Hematopoietic multipotent progenitor cell treated with erythropoietin and hydrocortisone succinate and interleukin-3 and kit ligand, for 4 days (in vitro differentiated cells): ENCODE measurements around the gene NOTCH4.
"Not testable (repeated sequence)": the region's sequence is repeated elsewhere in the genome, so short reads cannot be mapped to it uniquely, and the experiment has no call there.

Experiments
- DNase-seq: peaks from one replicate; pipeline ENCODE4 v3.0.0-alpha.2; 2015

The NOTCH4 gene

DNA sequence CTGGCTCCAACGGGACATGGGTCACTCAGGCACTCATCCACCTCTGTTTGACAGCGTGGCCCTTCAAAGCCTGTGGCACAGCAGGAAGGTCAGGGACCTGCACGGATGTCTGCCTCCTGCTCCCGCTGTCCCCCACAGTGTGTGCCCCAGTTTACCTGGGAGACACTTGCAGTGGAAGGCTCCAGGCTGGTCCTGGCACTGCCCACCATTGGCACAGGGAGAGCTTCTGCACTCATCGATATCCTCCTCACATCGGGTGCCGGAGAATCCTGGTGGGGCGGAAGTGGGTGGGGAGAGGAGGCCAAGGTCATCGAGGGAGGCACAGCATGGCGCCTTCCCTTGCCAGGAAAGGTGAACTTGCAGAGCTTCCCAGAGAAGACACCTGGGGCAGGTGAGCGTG, 6.9 kb downstream of the NOTCH4 start:
- no peak for DNase-seq

DNA sequence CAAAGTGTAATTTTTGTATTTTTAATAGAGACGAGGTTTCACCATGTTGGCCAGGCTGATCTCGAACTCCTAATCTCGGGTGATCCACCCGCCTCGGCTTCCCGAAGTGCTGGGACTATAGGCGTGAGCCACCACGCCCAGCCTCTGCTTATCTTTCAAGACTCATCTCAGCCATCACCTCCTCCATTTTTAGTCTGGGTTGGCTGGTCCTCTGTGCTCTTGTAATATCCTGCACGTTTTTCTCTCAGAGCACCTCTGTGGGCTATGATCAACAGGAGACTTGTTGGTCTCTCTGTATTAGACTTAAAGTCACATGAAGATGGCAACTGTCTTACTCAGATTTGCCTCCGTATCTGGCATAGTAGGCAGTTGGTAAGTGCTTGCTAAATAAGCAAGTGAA, 7.6 kb downstream of the NOTCH4 start:
- DNase-seq, result peak; percentile 34

DNA sequence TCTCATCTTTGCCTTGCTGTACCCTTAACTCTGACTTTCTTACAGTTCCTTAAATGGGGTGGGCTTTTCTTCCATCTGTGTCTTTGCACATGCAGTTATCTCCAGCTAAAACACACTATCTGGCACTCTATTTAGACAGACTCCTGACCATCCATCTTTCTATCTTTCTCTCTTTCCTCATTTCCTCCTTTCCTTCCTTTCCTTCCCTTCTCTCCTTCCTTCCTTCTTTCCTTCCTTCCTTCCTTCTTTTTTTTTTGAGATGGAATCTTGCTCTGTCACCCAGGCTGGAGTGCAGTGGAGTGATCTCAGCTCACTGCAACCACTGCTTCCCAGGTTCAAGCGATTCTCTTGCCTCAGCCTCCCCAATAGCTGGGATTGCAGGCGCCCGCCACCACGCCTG, 8.2 kb downstream of the NOTCH4 start:
- DNase-seq, result no peak

DNA sequence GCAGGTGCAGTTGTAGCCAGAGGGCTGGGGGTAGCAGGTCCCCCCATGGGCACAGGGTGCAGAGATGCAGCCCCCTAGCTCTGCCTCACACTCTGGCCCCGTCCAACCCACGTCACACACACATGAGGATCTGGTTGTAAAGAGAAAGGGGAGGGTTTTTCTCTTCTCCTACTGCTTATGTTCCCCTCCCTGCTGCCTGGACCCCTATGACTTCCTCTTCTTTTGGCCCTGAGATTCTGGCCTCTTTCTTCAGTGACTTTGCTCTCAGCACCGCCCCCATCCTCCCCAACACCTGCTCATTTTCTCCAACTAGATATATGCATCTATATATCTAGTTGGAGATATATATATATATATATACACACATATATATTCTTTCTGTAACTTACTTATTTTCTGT, 9.7 kb downstream of the NOTCH4 start:
- DNase-seq, result peak; percentile 34

DNA sequence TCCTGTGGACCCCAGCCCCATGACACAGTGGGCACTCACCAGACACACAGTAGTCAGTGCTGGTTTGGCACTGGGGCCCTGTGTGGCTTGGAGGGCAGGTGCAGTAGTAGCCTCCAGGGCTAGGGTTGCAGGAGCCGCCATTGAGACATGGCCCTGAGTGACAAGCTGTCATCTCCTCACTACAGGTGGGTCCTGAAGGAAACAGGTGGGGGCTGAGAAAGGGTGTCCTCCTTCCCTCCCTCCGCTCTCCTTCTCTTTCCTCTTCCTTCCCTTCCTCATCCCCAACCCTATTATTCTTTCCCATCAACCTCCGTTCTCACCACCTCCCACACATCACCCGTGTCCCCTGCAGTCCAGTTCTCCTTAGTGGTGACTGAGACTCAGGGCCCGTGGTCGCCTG, 10.2 kb downstream of the NOTCH4 start:
- DNase-seq, result no peak

DNA sequence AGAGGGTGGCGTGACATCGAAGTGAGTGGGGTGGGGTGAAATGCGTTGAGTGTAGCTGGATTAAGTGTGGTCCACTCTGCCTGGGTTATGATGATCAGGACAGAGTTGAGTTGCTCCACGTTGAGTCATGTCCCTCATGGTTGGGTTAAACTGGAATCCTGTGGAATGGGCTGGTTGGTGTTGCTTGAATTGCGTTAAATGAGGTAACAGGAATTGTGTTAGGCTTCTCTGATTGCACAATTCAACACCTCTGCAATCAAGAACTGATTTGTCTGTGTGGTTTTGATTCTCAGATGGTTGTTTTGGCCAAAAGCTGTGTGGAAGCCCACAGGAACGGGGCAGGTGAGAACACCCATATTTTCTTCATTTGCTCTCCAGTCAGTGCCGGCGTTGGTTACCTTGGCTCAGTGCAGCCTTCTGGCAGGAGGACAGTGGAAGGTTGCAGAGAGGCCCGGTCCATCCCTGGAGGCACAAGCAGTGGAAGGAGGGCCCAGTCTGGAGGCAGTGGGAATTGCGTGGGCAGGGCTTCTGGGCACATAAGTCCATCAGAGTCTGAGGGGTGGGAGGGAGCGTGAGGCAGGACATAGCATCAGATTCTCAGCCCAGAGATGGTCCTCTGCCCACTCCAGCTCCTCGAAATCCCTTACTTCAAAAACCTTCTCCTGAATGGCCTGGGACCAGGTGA, 11.6 kb downstream of the NOTCH4 start:
- DNase-seq, result no peak

DNA sequence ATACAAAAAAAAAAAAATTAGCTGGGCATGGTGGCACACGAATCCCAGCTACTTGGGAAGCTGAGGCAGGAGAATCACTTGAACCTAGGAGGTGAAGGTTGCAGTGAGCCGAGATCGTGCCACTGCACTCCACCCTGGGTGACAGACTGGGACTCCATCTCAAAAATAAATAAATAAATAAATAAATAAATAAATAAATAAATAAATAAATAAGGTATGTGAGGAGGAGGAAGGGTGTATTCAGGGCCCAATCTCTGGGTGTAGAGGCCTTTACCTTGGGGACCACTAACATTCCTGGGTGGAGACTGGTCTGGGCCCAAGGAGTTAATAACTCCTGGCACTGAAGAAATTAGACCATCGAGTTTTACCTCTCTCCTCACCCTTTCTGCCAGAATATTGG, 12.4 kb downstream of the NOTCH4 start:
- not testable (repeated sequence) for DNase-seq

DNA sequence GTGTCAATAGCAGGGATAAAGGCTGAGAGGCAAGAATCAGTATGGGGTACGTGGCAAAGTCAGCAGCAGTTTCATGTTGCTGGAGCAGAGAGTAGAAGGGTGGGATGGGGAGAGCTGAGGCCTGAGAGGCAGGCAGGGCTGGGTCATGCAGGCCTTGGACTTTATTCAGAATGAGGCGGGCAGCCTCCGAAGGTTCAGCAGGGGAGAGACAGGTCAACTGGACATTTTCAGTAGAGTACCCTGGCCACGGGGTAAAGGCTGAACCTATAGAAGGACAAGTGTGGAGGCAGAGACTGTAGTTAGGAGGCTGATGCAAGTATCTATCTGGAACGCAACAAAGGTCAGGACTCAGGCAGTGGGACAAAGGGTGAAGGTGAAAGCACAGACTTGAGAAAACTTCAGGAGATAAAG, 13.7 kb downstream of the NOTCH4 start:
- DNase-seq, result no peak

DNA sequence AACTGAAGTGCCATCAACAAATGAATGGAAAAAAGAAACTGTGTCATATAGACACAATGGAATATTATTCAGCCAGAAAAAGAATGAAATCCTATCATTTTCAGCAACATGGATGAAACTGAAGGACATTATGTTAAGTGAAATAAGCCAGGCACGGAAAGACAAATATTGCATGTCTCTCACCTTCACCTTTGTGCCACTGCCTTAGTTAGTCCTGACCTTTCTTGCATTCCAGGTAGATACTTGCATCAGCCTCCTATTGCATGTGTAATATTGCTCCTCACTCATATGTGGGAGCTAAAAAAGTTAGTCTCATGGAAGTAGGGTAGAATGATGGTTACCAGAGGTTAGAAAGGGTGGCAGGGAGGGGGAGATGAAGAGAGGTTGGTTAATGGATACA, 14.9 kb downstream of the NOTCH4 start:
- DNase-seq, result no peak

DNA sequence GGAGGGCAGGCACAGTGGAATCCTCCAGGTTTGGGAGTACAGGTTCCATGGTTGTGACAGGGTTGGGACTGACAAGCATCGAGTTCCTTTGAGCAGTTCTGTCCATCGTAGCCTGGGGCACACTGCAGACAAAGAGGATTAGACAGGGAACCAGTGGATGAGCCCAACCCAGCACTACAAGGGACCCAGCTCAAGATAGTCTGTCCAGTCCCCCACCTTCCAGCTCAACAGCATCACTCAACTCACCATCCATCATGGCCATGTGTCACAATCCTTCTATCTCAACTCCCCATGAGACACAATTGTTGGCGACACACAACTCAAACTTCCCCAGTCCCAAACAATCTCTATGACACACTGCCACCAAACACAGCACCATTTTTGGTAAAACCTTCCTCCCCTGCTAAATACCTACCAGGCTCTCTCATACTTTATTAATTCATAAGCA, 19.6 kb downstream of the NOTCH4 start:
- no peak for DNase-seq

DNA sequence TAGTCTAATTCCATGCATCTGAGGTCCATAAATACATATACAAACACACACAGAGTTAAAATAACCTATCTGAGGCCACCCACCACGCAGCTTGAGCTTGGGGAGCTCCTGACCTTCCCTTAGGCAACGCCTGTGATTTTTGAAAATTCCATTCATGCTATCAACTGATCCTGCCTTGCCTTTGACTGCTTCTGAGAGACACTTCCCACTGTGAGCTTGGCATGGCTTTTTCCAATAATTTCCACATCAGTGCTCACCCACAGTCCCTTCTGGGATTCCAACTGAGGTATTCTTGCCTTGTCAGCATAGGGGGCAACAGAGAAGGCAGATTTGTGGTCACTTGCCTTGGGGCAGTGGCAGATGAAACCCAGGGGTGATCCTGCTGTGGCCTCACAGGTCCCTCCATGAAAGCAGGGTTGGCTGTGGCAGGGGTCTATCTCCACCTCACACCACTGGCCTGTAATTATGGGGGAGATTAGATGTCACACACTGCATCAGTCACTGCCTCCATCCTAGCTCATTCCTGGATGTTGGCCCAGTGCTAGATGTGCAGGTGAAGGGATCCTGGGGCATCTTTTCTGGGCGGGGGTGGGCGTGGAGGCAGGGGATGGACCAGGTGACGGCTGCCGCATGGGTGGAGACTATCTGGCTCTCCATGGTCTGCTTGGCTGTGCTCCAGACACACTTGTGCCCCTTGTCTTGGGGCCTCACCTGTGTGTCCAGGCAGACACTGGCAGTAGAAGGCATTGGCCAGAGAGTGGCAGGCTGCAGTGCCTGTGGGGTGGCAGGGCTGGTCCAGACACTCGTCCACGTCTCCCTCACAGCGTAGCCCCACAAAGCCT, 20.2 kb downstream of the NOTCH4 start:
- no peak for DNase-seq

DNA sequence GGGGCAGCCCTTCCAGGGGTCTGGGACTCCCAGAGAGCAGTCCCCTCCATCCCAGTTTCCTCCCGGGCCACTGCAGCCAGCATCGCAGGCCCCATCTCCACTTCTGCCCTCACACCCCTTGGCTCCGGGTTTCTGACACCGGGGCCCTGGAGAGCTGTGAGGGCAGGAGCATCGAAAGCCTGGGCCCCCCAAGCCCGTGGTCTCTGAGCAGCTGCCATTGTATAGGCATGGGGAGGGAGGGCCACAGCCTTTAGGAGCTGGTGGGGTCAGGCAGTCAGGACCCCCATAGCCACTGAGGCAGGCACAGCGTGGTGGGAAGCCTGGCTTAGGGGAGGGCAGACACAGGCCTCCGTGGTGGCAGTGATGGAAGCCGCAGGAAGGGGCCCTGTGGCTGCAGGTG, 21.7 kb downstream of the NOTCH4 start:
- DNase-seq, result no peak

DNA sequence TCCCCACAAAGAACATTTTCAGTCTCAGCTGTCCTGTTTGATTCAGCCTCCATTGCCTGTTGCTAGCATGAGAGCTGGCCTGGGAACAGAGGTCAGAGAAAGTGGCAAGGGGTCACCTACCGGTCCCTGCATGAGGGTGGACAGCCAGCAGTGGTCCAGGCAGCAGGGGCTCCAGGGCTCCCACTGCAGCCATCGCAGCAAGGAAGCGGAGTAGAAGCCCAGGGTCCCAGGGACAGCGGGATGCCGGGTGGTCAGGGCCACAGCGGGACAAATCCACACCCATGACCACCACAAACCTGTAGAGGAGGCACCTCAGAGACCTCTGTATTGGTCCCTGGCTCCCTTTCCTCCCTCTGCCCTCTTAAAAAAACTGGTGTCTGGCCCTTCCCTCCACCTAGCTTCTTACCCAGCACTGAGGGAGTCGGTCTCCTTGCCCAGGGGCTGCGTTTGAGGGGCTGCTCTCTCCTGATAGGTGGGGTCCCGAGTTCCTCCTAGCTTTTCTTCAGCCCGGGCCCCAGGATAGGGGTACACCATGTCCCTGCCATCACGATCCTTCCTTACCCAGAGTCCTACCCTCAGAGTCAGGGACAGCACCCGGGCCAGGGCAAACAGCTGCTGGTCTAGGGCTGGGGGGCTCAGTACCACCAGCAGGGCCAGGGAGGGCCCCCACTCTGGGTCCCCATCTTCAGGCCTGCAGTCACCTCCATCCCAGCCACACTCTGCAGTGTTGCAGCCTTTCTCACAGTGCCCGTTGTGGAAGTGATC, 23.0 kb downstream of the NOTCH4 start:
- DNase-seq, result no peak

DNA sequence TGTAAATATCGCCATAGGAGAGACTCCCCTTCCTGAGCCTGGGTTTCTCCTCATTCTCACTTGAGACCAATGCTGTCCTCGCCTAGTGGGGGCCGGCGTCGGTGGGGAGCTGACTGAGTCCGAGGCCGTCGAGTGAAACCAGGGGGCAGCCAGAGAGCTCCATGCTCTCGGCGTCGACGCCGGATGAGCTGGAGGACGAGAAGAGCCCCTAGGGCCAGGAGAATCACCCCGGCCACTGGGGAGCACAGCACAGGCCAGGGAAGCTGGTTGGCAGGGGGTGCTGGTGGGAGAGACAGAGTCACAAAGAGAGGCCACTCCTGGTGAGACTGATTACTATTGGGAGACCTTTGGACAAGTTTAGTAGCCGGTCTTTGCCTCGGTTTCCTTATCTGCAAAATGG, 25.0 kb downstream of the NOTCH4 start:
- no peak for DNase-seq

DNA sequence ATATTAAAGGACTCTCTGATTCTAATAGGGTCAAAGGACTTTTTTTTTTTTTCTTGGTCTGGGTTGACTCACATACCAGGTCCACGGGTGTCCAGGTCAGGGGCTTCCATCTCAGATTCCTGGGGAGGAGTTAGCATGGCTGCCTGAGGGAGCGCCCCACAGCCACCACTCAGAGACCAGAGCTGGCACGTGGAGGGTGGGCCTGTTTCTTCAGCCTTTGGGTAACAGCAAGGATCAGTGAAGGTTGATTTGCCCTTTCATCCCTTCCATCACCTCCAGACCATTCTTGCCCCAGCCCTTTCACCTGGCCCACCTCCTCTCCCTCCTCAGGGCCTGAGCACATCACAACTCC, 25.5 kb downstream of the NOTCH4 start:
- DNase-seq, result no peak

DNA sequence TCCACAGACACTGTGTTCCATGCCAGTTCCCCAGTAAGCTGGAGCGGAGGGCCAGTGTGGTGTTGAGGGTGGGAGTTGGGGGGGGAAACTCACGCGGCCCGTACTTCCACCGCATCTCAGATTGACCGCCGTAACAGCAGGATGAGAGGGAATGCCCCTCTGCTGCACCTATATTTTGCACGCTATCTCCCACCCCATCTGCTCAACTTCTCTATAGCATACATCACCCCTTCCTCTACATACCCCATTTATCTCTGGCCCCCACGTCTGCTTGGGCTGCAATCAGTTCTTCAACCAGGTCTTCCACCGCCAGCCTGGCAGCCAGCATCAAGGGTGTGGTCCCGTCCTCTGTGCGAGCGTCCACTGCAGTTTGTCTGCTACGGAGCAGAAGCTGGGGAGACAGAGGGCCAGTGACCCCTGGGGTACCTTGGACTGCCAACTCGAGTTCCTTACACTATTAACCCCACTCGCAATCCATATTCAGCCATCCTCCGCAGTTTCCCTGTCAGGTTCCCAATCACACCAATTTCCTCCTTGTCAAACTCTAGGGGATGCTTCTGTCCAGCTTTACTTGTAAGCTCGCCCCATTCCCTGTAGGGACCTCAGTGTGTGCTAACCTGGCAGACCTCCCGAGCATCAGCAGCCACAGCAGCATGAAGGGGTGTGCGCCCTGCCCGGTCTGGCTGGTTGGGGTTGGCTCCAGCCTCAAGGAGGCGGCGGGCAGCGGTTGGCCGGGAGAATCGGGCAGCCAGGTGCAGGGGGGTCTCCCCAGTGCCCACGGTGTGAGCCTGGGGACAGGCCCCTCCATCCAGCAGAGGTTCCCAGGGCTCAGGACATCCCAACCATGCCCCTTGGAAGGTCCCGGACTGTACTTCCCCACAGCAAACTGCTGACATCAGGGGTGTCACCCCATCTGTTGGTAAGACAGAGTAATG, 26.9 kb downstream of the NOTCH4 start:
- DNase-seq, result peak; percentile 67

DNA sequence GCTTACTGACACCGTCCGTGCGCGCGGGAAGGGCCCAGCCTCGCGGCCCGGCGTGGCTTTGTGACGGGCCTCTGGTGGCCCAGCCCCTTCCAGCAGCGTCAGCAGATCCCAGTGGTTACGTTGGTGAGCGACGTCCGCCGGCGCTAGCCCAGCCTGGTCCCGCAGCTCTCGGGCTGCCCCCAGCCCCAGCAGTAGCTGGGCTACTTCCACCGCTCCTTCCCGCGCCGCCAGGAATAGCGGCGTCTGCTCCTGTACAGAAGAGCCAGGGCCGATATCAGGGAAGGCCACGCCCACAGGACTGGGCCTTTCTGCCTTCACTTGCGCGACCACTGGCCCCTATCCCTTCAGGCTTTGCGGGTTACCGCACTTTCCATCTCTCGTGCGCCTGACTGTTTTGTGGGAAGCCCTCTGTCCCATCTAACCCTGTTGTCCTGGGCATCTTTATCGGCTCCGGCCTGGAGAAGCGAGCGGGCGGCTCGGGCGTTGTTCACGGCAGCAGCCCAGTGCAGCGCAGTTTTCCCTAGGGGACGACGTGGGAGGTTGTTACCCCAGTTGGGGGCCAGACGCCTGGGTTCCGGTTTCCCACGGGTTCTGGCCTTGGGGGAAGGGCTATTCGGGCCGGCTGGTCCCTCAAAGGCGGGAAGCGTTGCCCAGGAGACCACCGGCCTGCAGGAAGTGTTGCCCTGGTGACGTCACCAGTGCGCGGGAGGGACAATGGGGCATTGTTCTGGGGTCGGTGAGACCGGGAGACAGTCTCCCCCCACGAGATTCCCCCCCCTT, 27.8 kb downstream of the NOTCH4 start:
- peak; percentile 89 for DNase-seq

DNA sequence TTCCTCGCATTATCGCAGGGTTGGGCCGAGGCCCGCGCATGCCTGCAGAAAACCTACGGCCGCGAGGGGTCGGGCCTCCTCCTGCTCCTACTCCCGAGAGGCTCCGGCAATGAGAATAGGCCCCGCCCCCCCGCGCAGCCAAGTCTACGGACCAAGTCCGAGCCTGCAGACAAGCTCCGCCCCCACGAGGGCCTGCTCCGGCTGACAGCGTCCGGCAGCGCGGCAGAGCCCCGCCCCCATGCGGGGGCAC, 28.3 kb downstream of the NOTCH4 start:
- peak; percentile 100 for DNase-seq

DNA sequence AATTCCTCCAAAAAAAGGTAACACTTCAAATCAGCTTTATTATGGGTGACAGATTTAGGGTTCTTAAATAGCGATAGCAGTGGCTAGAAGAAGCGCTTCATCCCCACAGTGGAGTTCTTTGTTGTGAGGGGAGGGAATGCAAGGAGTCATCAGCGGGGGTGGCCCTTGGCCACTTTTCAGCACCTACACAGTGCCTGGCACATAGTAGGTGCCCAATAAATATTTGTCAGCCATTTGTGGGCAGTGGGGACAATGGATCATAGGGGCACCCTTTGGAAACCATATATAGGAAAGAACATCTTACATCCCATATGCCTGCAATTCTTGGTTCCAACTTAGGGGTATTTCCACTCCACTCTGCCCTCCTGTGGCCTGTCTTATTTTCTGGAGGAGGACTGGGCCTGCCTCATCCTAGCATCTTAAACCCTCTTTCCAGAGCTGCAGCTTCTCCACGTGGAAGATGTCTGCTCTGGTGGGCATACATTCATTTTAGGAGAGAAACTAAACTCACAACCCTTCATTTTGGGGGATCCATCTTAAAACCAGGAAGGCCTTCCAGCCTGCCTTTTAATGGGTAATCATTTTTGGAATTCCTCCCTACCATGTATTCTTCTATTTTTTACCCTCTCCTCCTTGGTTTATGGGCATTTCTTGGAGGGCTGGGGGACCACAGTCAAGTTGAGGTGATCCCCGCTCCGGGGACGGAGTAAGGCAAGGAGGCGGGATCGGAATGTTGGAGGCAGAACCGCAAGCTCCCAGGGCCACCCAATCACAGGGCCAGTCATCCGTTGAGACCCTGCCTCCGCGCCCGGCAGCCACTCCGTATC, 28.8 kb downstream of the NOTCH4 start:
- DNase-seq, result peak; percentile 85

DNA sequence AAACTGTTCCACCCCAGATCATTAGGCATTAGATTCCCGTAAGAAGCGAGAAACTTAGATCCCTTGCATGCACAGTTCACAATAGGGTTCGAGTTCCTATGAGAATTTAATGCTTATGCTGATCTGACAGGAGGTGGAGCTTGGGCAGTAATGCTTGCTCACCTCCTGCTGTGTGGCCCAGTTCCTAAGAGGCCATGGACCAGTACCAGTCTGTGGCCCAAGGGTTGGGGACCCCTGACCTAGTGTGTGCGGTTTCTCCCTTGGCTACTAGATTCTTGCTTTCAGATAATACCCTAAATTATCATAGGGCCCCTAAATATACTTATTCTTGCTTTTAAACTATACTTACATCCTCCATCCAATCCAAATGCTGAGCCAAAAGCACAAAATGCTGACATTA, 29.5 kb downstream of the NOTCH4 start:
- DNase-seq, result no peak

DNA sequence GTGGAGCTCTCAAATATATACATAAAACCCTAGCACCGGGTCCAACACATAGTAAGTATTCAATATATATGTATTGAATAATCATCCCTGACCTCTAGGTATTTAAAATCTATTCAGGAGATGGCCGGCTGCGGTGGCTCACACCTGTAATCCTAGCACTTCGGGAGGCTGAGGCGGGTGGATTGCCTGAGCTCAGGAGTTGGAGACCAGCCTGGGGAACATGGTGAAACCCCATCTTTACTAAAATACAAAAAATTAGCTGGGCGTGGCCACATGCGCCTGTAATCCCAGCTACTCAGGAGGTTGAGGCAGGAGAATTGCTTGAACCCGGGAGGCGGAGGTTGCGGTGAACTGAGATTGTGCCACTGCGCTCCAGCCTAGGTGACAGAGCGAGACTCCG, 30.8 kb downstream of the NOTCH4 start:
- DNase-seq, result not testable (repeated sequence)
